Measurements from ENCODE around the gene LASP1. TPM values are rescaled to one million over a fixed set of nuclear protein-coding genes. Genes with fewer than 3 reads are reported as not detected.
"Not testable (repeated sequence)": the region's sequence is repeated elsewhere in the genome, so short reads cannot be mapped to it uniquely, and the experiment has no call there.

The LASP1 gene
- total and polyA plus RNA-seq, 2 experiments from 2014 or later = 48.7 to 173 TPM

GRCh38 chr17:38853292-38854219, 16.3 kb upstream of the LASP1 start, which contains the start of gene RPL23:
Gene RPL23 (minus strand): TSS chr17:38853721. CDS start chr17:38853710, 11 bp downstream.
- Histone ChIP-seq H3K27me3 (ENCODE audit: insufficient read depth) (no peaks in the 10 kb centered on the region), H3K36me3 (ENCODE audit: insufficient read depth) (peaks cover 45% of the 10 kb centered on the region), H3F3A (replicated peaks; ENCODE audit: low read depth) (peaks cover 55% of the 10 kb centered on the region), H2AFZ (peak within 1 kb of the TSS; percentile 83), H3K79me2 (replicated peaks; ENCODE audit: insufficient read depth) (peaks cover 46% of the 10 kb centered on the region), H3K9me2 (ENCODE audit: insufficient read depth) (no peaks in the 10 kb centered on the region), H3K27ac (ENCODE audit: low read depth) (peak within 1 kb of the TSS; percentile 88), H3K4me3 (peak within 1 kb of the TSS; percentile 100), H3K4me2 (peak within 1 kb of the TSS; percentile 100), H4K20me1 (replicated peaks; ENCODE audit: insufficient read depth) (peaks cover 45% of the 10 kb centered on the region), H3K4me1 (ENCODE audit: insufficient read depth) (peaks cover 23% of the 10 kb centered on the region)
- Mint-ChIP-seq H3K27ac (peak within 1 kb of the TSS; percentile 100), H3K9me3 (0 out of 3 replicates have a peak, but pooled peaks cover 4% of the 10 kb centered on the region), H3K27me3 (ENCODE audit: insufficient read depth, low read depth, poor library complexity) (peaks cover 12% of the 10 kb centered on the region), H3K4me3 (peak within 1 kb of the TSS; percentile 100), H3K36me3 (ENCODE audit: low read depth) (peaks cover 53% of the 10 kb centered on the region), H3K4me1 (peaks cover 18% of the 10 kb centered on the region; the same call in 2 of the 3 replicates)
- DNase-seq (ENCODE audit: low spot score) (peak; percentile 99), ATAC-seq (peak; percentile 87)
- TF ChIP-seq POLR2AphosphoS5 (IDR thresholded peaks at IDR 0.05; ENCODE audit: low read depth) (peak; percentile 99), CTCF (conservative IDR thresholded peaks at IDR 0.05; ENCODE audit: low read depth in 2 of 2) (no peak), NANOG (IDR thresholded peaks at IDR 0.05; ENCODE audit: borderline replicate concordance) (0 out of 2 replicates have a peak, but pooled peaks have one; percentile 12), ETS1 (IDR thresholded peaks at IDR 0.05) (peak; percentile 72), ZNF331 (CRISPR knock-in tag; IDR thresholded peaks at IDR 0.05; ENCODE audit: low read depth) (no peak), CREB1 (CRISPR knock-in tag; IDR thresholded peaks at IDR 0.05; ENCODE audit: low read depth) (peak; percentile 97)

GRCh38 chr17:38855101-38855714, 14.7 kb upstream of the LASP1 start:
- peak overlapping the region; percentile 59; the same call in 1 of the 2 replicates for H2AFZ ChIP-seq
- ATAC-seq, H3K4me2 ChIP-seq: not testable (repeated sequence)

More at GRCh38 chr17:38855101-38855714, 14.7 kb upstream of the LASP1 start:
- H3K27me3 ChIP-seq (ENCODE audit: insufficient read depth); H3K27ac Mint-ChIP-seq; H3K27ac ChIP-seq (ENCODE audit: low read depth); H3K9me2 ChIP-seq (ENCODE audit: insufficient read depth); H3K4me3 ChIP-seq; DNase-seq (ENCODE audit: low spot score); H3K4me3 Mint-ChIP-seq; H3K9me3 Mint-ChIP-seq: not testable (repeated sequence)
- H4K20me1 ChIP-seq (replicated peaks; ENCODE audit: insufficient read depth) = peaks cover 29% of the 10 kb centered on the region
- peaks cover 36% of the 10 kb centered on the region for H3K36me3 Mint-ChIP-seq (ENCODE audit: low read depth)
- peaks cover 22% of the 10 kb centered on the region for H3K4me1 ChIP-seq (ENCODE audit: insufficient read depth)
- peaks cover 39% of the 10 kb centered on the region for H3F3A ChIP-seq (replicated peaks; ENCODE audit: low read depth)
- H3K27me3 Mint-ChIP-seq (ENCODE audit: insufficient read depth, low read depth, poor library complexity) = peaks cover 16% of the 10 kb centered on the region
- H3K79me2 ChIP-seq (replicated peaks; ENCODE audit: insufficient read depth) = peaks cover 33% of the 10 kb centered on the region
- H3K36me3 ChIP-seq (ENCODE audit: insufficient read depth) = peaks cover 28% of the 10 kb centered on the region
- H3K4me1 Mint-ChIP-seq = peaks cover 18% of the 10 kb centered on the region

Measured in GM23338 (cell line).